GM23338 (cell line): ENCODE results near the gene KCNB1. TPM values are rescaled to one million over a fixed set of nuclear protein-coding genes. Genes with fewer than 3 reads are reported as not detected.

Experiments used
- ATAC-seq: fragments of 200-7000 bp; cut with Tn5 transposase; 3 replicates; pipeline ENCODE4 v1.9.1; 2020
- DNase-seq: peaks from one replicate; pipeline ENCODE4 v3.0.0-alpha.2; 2015; ENCODE audit warnings: low spot score
- H2AFZ ChIP-seq: fragments of 200-600 bp; sonication (generic); 2 replicates; pipeline ENCODE4 v1.8.0; 2016; ENCODE audit warnings: antibody characterized with exemption, mild to moderate bottlenecking, moderate library complexity
- H3F3A ChIP-seq: fragments of 200-600 bp; sonication (generic); replicated peaks from 2 replicates; pipeline ENCODE4 v1.8.0; 2017; ENCODE audit warnings: antibody characterized with exemption, mixed run types, low read depth
- H3K27ac ChIP-seq: fragments of 200-600 bp; sonication (generic); 2 replicates; pipeline ENCODE4 v1.6.1; 2016; ENCODE audit warnings: low read depth
- H3K27me3 ChIP-seq: fragments of 200-600 bp; sonication (generic); 2 replicates; pipeline ENCODE4 v1.8.0; 2016; ENCODE audit warnings: mild to moderate bottlenecking, mixed run types, moderate library complexity; ENCODE audit not compliant: insufficient read depth
- H3K36me3 ChIP-seq: fragments of 200-600 bp; sonication (generic); 2 replicates; pipeline ENCODE4 v1.8.0; 2016; ENCODE audit warnings: mild to moderate bottlenecking; ENCODE audit not compliant: insufficient read depth
- H3K4me1 ChIP-seq: fragments of 200-600 bp; sonication (generic); 2 replicates; pipeline ENCODE4 v1.8.0; 2016; ENCODE audit warnings: mild to moderate bottlenecking, moderate library complexity; ENCODE audit not compliant: insufficient read depth
- H3K4me2 ChIP-seq: fragments of 200-600 bp; sonication (generic); 2 replicates; pipeline ENCODE4 v1.7.1; 2017; ENCODE audit warnings: mixed run types
- H3K4me3 ChIP-seq: fragments of 200-600 bp; sonication (generic); 2 replicates; pipeline ENCODE4 v1.6.1; 2016; ENCODE audit warnings: mixed run types
- H3K79me2 ChIP-seq: fragments of 200-600 bp; sonication (generic); replicated peaks from 2 replicates; pipeline ENCODE4 v1.8.0; 2017; ENCODE audit warnings: mild to moderate bottlenecking; ENCODE audit not compliant: insufficient read depth
- H3K9me2 ChIP-seq: fragments of 200-600 bp; sonication (generic); 2 replicates; pipeline ENCODE4 v1.8.0; 2017; ENCODE audit not compliant: insufficient read depth
- H4K20me1 ChIP-seq: fragments of 200-600 bp; sonication (generic); replicated peaks from 2 replicates; pipeline ENCODE4 v1.8.0; 2017; ENCODE audit warnings: mild to moderate bottlenecking; ENCODE audit not compliant: insufficient read depth
- H3K27ac Mint-ChIP-seq: 2 replicates; pipeline ENCODE4 v1.8.0; 2020; ENCODE audit warnings: inconsistent platforms, mild to moderate bottlenecking, moderate library complexity, mixed read lengths
- H3K27me3 Mint-ChIP-seq: 3 replicates; pipeline ENCODE4 v1.8.0; 2022; ENCODE audit warnings: low read depth, mild to moderate bottlenecking, moderate library complexity, mixed read lengths, inconsistent platforms; ENCODE audit not compliant: insufficient read depth, poor library complexity
- H3K36me3 Mint-ChIP-seq: 3 replicates; pipeline ENCODE4 v1.8.0; 2021; ENCODE audit warnings: low read depth, mild to moderate bottlenecking, inconsistent platforms, moderate library complexity, mixed read lengths
- H3K4me1 Mint-ChIP-seq: 3 replicates; pipeline ENCODE4 v1.8.0; 2020; ENCODE audit warnings: mild to moderate bottlenecking, inconsistent platforms, mixed read lengths
- H3K4me3 Mint-ChIP-seq: 3 replicates; pipeline ENCODE4 v1.8.0; 2021; ENCODE audit warnings: moderate library complexity, mild to moderate bottlenecking, inconsistent platforms, mixed read lengths
- H3K9me3 Mint-ChIP-seq: 3 replicates; pipeline ENCODE4 v1.8.0; 2020; ENCODE audit warnings: moderate library complexity, mild to moderate bottlenecking, inconsistent platforms, mixed read lengths
- CREB1 ChIP-seq: fragments of 250-450 bp; sonication (Bioruptor Pico); IDR thresholded peaks from 2 replicates; pipeline ENCODE4 v1.5.0; 2020; ENCODE audit warnings: low read depth, mild to moderate bottlenecking, moderate library complexity
- EZH2 ChIP-seq: fragments of 200-600 bp; sonication (generic); IDR thresholded peaks from one replicate; pipeline ENCODE4 v1.8.0; 2017; ENCODE audit warnings: antibody characterized with exemption, mild to moderate bottlenecking, low read depth; ENCODE audit not compliant: unreplicated experiment
- JUNB ChIP-seq: IDR thresholded peaks from one replicate; pipeline ENCODE4 v1.6.1; 2016; ENCODE audit warnings: antibody characterized with exemption; ENCODE audit not compliant: unreplicated experiment
- NANOG ChIP-seq: IDR thresholded peaks from 2 replicates; pipeline ENCODE4 v1.6.1; 2016; ENCODE audit warnings: antibody characterized with exemption, borderline replicate concordance
- POLR2AphosphoS5 ChIP-seq: IDR thresholded peaks from 2 replicates; pipeline ENCODE4 v1.6.1; 2016; ENCODE audit warnings: antibody characterized with exemption, low read depth
- STAT1 ChIP-seq: IDR thresholded peaks from one replicate; pipeline ENCODE4 v1.6.1; 2016; ENCODE audit warnings: antibody characterized with exemption; ENCODE audit not compliant: unreplicated experiment
- ZNF114 ChIP-seq: fragments of 250-450 bp; sonication (Bioruptor Pico); IDR thresholded peaks from 2 replicates; pipeline ENCODE4 v1.5.0; 2020; ENCODE audit warnings: mild to moderate bottlenecking, moderate library complexity
- ZNF331 ChIP-seq: fragments of 250-450 bp; sonication (Bioruptor Pico); IDR thresholded peaks from 2 replicates; pipeline ENCODE4 v1.5.0; 2020; ENCODE audit warnings: low read depth, mild to moderate bottlenecking, moderate library complexity
- polyA plus RNA-seq: library from polyadenylated mRNA; unstranded; fragments of >200 nt; fragmentation: Nextera tagmentation; extraction: Ambion mirVana; gene quantifications from 2 replicates; pipeline ENCODE4 v1.2.1, GENCODE V29; 2016
- total RNA-seq: library from RNA; depleted of rRNA; stranded (reverse); fragments of >200 nt; shearing (Covaris generic); gene quantifications from 2 replicates; pipeline ENCODE4 v1.2.3, GENCODE V29; 2014
- TF ChIP-seq, protein P1 (sequence below): IDR thresholded peaks from one replicate; pipeline ENCODE4 v1.6.1; 2018; ENCODE audit warnings: antibody characterized with exemption; ENCODE audit not compliant: unreplicated experiment
- TF ChIP-seq, protein P2 (sequence below), 2 experiments: fragments of 200-600 bp in 1 of 2; sonication (generic) in 1 of 2; conservative IDR thresholded peaks; 2 replicates each; pipeline versions ENCODE4 v1.5.1 to v1.6.1; 2016 to 2017; ENCODE audit warnings: antibody characterized with exemption in 2 of 2, low read depth in 2 of 2, mild to moderate bottlenecking in 2 of 2, moderate library complexity in 1 of 2
- TF ChIP-seq, protein P3 (sequence below): fragments of 250-450 bp; sonication (Bioruptor Pico); IDR thresholded peaks from 2 replicates; pipeline ENCODE4 v1.5.0; 2020; ENCODE audit warnings: mild to moderate bottlenecking, moderate library complexity

The KCNB1 gene
- total and polyA plus RNA-seq, 2 experiments from 2014 or later = 0.28 to 0.29 TPM

DNA sequence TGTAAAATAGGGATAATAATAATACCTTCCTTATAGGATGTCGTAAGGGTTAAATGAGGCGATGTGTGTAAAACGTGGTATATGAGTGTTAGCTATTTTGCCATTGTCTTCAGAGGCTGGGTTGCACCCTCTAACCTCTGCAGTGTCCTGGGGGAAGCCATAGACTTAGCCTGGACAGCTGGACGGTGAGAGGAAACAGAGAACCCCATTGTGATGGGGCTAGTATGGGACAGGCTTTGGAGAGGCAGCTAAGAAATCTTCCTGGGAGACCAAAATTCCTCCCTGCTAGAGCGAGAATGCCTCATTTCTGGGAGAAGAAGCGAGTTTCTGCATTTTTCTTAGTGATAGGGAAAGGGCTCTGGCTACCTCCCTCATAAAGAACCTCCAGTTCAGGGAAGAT is 22.8 kb downstream of the KCNB1 start:
- Mint-ChIP-seq H3K27ac (no peak overlapping the region), H3K4me1 (no peaks in the 10 kb centered on the region), H3K27me3 (peaks cover 6% of the 10 kb centered on the region), H3K36me3 (no peaks in the 10 kb centered on the region), H3K9me3 (no peaks in the 10 kb centered on the region), H3K4me3 (no peak overlapping the region)
- H3F3A ChIP-seq = no peaks in the 10 kb centered on the region
- H3K27me3 ChIP-seq = no peaks in the 10 kb centered on the region
- no peak overlapping the region for H2AFZ ChIP-seq
- no peaks in the 10 kb centered on the region for H3K36me3 ChIP-seq
- DNase-seq = no peak
- H3K27ac ChIP-seq = no peak overlapping the region
- ATAC-seq = no peak
- no peaks in the 10 kb centered on the region for H3K79me2 ChIP-seq
- no peak for TF ChIP-seq NANOG
- TF ChIP-seq ZNF331 (CRISPR knock-in tag) = no peak
- no peak for TF ChIP-seq CREB1 (CRISPR knock-in tag)
- no peak for TF ChIP-seq JUNB
- TF ChIP-seq, protein P1, sequence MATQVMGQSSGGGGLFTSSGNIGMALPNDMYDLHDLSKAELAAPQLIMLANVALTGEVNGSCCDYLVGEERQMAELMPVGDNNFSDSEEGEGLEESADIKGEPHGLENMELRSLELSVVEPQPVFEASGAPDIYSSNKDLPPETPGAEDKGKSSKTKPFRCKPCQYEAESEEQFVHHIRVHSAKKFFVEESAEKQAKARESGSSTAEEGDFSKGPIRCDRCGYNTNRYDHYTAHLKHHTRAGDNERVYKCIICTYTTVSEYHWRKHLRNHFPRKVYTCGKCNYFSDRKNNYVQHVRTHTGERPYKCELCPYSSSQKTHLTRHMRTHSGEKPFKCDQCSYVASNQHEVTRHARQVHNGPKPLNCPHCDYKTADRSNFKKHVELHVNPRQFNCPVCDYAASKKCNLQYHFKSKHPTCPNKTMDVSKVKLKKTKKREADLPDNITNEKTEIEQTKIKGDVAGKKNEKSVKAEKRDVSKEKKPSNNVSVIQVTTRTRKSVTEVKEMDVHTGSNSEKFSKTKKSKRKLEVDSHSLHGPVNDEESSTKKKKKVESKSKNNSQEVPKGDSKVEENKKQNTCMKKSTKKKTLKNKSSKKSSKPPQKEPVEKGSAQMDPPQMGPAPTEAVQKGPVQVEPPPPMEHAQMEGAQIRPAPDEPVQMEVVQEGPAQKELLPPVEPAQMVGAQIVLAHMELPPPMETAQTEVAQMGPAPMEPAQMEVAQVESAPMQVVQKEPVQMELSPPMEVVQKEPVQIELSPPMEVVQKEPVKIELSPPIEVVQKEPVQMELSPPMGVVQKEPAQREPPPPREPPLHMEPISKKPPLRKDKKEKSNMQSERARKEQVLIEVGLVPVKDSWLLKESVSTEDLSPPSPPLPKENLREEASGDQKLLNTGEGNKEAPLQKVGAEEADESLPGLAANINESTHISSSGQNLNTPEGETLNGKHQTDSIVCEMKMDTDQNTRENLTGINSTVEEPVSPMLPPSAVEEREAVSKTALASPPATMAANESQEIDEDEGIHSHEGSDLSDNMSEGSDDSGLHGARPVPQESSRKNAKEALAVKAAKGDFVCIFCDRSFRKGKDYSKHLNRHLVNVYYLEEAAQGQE = no peak
- no peak for TF ChIP-seq POLR2AphosphoS5
- TF ChIP-seq EZH2 = no peak
- TF ChIP-seq STAT1 = no peak
- TF ChIP-seq, protein P2, sequence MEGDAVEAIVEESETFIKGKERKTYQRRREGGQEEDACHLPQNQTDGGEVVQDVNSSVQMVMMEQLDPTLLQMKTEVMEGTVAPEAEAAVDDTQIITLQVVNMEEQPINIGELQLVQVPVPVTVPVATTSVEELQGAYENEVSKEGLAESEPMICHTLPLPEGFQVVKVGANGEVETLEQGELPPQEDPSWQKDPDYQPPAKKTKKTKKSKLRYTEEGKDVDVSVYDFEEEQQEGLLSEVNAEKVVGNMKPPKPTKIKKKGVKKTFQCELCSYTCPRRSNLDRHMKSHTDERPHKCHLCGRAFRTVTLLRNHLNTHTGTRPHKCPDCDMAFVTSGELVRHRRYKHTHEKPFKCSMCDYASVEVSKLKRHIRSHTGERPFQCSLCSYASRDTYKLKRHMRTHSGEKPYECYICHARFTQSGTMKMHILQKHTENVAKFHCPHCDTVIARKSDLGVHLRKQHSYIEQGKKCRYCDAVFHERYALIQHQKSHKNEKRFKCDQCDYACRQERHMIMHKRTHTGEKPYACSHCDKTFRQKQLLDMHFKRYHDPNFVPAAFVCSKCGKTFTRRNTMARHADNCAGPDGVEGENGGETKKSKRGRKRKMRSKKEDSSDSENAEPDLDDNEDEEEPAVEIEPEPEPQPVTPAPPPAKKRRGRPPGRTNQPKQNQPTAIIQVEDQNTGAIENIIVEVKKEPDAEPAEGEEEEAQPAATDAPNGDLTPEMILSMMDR (conservative IDR thresholded peaks at IDR 0.05; ENCODE audit: low read depth in 2 of 2) = no peak
- H3K4me2 ChIP-seq = no peak overlapping the region
- H3K4me1 ChIP-seq = no peaks in the 10 kb centered on the region
- H4K20me1 ChIP-seq = no peaks in the 10 kb centered on the region
- no peak overlapping the region for H3K4me3 ChIP-seq
- H3K9me2 ChIP-seq = no peaks in the 10 kb centered on the region

DNA sequence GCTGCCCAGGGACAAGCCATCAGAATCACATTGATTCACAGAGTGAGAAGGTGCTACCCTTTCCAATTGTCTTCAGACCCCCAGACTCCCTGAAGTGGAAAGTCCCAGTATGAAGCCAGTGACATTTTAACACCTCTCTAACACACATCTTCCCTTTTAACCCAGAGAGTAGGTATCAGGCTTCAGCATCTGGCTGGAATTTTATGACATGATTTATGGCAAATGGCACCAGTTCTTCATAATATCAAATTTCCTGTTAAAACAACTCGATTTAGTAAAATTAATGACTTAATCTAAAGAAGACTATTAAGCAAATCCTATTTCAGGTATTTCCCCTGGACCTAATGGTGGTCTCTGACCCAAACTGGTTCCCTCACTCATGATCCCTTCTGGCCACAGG is 25.0 kb downstream of the KCNB1 start:
- H4K20me1 ChIP-seq = no peaks in the 10 kb centered on the region
- no peaks in the 10 kb centered on the region for H3K27me3 ChIP-seq
- H2AFZ ChIP-seq = no peak overlapping the region
- H3K36me3 ChIP-seq = no peaks in the 10 kb centered on the region
- no peak overlapping the region for H3K27ac ChIP-seq
- DNase-seq (no peak), ATAC-seq (no peak)
- no peak overlapping the region for H3K4me3 ChIP-seq
- no peak overlapping the region for H3K27ac Mint-ChIP-seq
- H3K4me2 ChIP-seq = no peak overlapping the region
- H3K9me2 ChIP-seq = no peaks in the 10 kb centered on the region
- H3K4me3 Mint-ChIP-seq = no peak overlapping the region
- peaks cover 6% of the 10 kb centered on the region for H3K27me3 Mint-ChIP-seq
- H3K36me3 Mint-ChIP-seq = no peaks in the 10 kb centered on the region
- TF ChIP-seq NANOG (no peak), ZNF114 (CRISPR knock-in tag) (no peak), STAT1 (no peak)
- TF ChIP-seq, protein P3, sequence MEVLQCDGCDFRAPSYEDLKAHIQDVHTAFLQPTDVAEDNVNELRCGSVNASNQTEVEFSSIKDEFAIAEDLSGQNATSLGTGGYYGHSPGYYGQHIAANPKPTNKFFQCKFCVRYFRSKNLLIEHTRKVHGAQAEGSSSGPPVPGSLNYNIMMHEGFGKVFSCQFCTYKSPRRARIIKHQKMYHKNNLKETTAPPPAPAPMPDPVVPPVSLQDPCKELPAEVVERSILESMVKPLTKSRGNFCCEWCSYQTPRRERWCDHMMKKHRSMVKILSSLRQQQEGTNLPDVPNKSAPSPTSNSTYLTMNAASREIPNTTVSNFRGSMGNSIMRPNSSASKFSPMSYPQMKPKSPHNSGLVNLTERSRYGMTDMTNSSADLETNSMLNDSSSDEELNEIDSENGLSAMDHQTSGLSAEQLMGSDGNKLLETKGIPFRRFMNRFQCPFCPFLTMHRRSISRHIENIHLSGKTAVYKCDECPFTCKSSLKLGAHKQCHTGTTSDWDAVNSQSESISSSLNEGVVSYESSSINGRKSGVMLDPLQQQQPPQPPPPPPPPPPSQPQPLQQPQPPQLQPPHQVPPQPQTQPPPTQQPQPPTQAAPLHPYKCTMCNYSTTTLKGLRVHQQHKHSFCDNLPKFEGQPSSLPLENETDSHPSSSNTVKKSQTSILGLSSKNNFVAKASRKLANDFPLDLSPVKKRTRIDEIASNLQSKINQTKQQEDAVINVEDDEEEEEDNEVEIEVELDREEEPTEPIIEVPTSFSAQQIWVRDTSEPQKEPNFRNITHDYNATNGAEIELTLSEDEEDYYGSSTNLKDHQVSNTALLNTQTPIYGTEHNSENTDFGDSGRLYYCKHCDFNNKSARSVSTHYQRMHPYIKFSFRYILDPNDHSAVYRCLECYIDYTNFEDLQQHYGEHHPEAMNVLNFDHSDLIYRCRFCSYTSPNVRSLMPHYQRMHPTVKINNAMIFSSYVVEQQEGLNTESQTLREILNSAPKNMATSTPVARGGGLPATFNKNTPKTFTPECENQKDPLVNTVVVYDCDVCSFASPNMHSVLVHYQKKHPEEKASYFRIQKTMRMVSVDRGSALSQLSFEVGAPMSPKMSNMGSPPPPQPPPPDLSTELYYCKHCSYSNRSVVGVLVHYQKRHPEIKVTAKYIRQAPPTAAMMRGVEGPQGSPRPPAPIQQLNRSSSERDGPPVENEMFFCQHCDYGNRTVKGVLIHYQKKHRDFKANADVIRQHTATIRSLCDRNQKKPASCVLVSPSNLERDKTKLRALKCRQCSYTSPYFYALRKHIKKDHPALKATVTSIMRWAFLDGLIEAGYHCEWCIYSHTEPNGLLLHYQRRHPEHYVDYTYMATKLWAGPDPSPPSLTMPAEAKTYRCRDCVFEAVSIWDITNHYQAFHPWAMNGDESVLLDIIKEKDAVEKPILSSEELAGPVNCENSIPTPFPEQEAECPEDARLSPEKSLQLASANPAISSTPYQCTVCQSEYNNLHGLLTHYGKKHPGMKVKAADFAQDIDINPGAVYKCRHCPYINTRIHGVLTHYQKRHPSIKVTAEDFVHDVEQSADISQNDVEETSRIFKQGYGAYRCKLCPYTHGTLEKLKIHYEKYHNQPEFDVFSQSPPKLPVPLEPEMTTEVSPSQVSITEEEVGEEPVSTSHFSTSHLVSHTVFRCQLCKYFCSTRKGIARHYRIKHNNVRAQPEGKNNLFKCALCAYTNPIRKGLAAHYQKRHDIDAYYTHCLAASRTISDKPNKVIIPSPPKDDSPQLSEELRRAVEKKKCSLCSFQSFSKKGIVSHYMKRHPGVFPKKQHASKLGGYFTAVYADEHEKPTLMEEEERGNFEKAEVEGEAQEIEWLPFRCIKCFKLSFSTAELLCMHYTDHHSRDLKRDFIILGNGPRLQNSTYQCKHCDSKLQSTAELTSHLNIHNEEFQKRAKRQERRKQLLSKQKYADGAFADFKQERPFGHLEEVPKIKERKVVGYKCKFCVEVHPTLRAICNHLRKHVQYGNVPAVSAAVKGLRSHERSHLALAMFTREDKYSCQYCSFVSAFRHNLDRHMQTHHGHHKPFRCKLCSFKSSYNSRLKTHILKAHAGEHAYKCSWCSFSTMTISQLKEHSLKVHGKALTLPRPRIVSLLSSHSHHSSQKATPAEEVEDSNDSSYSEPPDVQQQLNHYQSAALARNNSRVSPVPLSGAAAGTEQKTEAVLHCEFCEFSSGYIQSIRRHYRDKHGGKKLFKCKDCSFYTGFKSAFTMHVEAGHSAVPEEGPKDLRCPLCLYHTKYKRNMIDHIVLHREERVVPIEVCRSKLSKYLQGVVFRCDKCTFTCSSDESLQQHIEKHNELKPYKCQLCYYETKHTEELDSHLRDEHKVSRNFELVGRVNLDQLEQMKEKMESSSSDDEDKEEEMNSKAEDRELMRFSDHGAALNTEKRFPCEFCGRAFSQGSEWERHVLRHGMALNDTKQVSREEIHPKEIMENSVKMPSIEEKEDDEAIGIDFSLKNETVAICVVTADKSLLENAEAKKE = no peak
- no peaks in the 10 kb centered on the region for H3K9me3 Mint-ChIP-seq
- H3K79me2 ChIP-seq = no peaks in the 10 kb centered on the region
- no peaks in the 10 kb centered on the region for H3K4me1 ChIP-seq
- no peaks in the 10 kb centered on the region; the same call in 2 of the 3 replicates for H3K4me1 Mint-ChIP-seq
- H3F3A ChIP-seq = no peaks in the 10 kb centered on the region
